Heart left ventricle (tissue), 16 donors: ENCODE results near the gene DLX4. TPM values are rescaled to one million over a fixed set of nuclear protein-coding genes. Genes with fewer than 3 reads are reported as not detected.
A peak's percentile ranks its signal among the peaks of the same experiment; 100 is the strongest.

Source experiments
- ATAC-seq, 4 donors: fragments of 200-7000 bp; cut with Tn5 transposase; one replicate each; pipeline ENCODE4 v1.9.1; 2020 to 2022; ENCODE audit warnings: moderate library complexity in 4 of 4, mild to moderate bottlenecking in 3 of 4, moderate number of reproducible peaks in 1 of 4
- DNase-seq, 5 donors: peaks; one replicate each; pipeline ENCODE4 v3.0.0-alpha.2; 2020
- H3K27ac ChIP-seq, 12 donors: fragments of 200-600 bp; sonication (generic) in 4 of 12; one replicate each; pipeline versions ENCODE4 v1.5.0 to v1.8.0; 2016 to 2022; ENCODE audit warnings: mild to moderate bottlenecking in 2 of 12
- H3K27me3 ChIP-seq, 9 donors: fragments of 200-600 bp; sonication (generic) in 2 of 9; one replicate each; pipeline versions ENCODE4 v1.5.1 to v1.8.0; 2016 to 2022; ENCODE audit warnings: mild to moderate bottlenecking in 3 of 9
- H3K36me3 ChIP-seq, 9 donors: fragments of 200-600 bp; sonication (generic) in 2 of 9; one replicate each; pipeline versions ENCODE4 v1.5.0 to v1.8.0; 2018 to 2022; ENCODE audit warnings: mild to moderate bottlenecking in 2 of 9
- H3K4me1 ChIP-seq, 12 donors: fragments of 200-600 bp; sonication (generic) in 4 of 12; one replicate each; pipeline versions ENCODE4 v1.5.0 to v1.8.0; 2016 to 2022; ENCODE audit warnings: mild to moderate bottlenecking in 3 of 12
- H3K4me3 ChIP-seq, 12 donors: fragments of 200-600 bp; sonication (generic) in 4 of 12; one replicate each; pipeline versions ENCODE4 v1.5.0 to v1.8.0; 2017 to 2022; ENCODE audit warnings: mild to moderate bottlenecking in 9 of 12, moderate library complexity in 4 of 12
- H3K9me3 ChIP-seq, 12 donors: fragments of 200-600 bp; sonication (generic) in 4 of 12; one replicate each; pipeline versions ENCODE4 v1.5.0 to v1.8.0; 2016 to 2022; ENCODE audit warnings: mild to moderate bottlenecking in 1 of 12
- POLR2A ChIP-seq, 2 donors: fragments of 450-650 bp; IDR thresholded peaks; one replicate each; pipeline ENCODE4 v1.6.1; 2017; ENCODE audit warnings: antibody characterized with exemption in 2 of 2, mild to moderate bottlenecking in 2 of 2, moderate library complexity in 2 of 2
- WGBS, 4 donors: extraction: QIAGEN DNeasy Blood & Tissue Kit in 2 of 4; methylation state at CpG; one replicate each; pipeline versions ENCODE4 v1.1.5 to v1.1.7; 2013 to 2018; 5-methylcytosine and 5-hydroxymethylcytosine counted together
- intact Hi-C, 10 donors: fragments of 100-400 bp; cut with DNase I; formaldehyde crosslinking; loops; one replicate each; pipeline versions ENCODE4 v1.11.1 to v1.14.2; 2022
- polyA plus RNA-seq, 2 donors: library from polyadenylated mRNA; stranded (reverse); fragments of 200-250 nt; gene quantifications; one replicate each; pipeline ENCODE4 v1.2.3, GENCODE V29; 2013
- total RNA-seq, 9 donors: library from RNA; depleted of rRNA in 2 of 9; stranded (reverse); fragments of >200 nt in 2 of 9; fragmentation: NEBNext Ultra II Directional in 3 of 9; extraction: Animal tissue kit (Norgen Biotek cat#: 25700) in 3 of 9; gene quantifications; one replicate each; pipeline versions ENCODE4 v1.1.0 to v1.2.4, GENCODE V29; 2016 to 2023
- TF ChIP-seq, protein P1 (sequence below), 12 donors: fragments of 200-600 bp; sonication (generic) in 4 of 12; IDR thresholded peaks; one replicate each; pipeline versions ENCODE4 v1.5.0 to v1.8.0; 2018 to 2022; ENCODE audit warnings: antibody characterized with exemption in 12 of 12, mild to moderate bottlenecking in 5 of 12
- donor health status: ischemic (EF 13 %, LVEDD 7.1; RV severe dilation, severe dysfunction).
- donor health status: healthy with polysubstance abuse.
- donor health status: DM: no; HTN: yes; CAD: no.
- donor health status: DM: no; HTN: no; CAD: no.
- donor health status: ischemic (EF 25% LVEDD 6.9; RV normal size, moderate dysfunction).
- donor health status: ischemic (EF 25% LVEDD 5.7; RV mildly dilated, moderate dysfunction).
- donor health status: healthy.
- donor health status: DM: yes; HTN: yes; CAD: no.
- donor health status: ischemic (EF 35%, LVEDD 5.7; RV mildly dilated, moderate dysfunction).
- donor health status: nonischemic (EF 11% LVEDD 7.7; RV severe dilation, severe dysfunction).
- donor health status: DM: yes; HTN: yes; CAD: no.
- donor health status: PGD.
- donor health status: ischemic (EF 29% LVEDD 5.4; RV normal size, mild dysfunction).
- donor health status: nonischemic (EF 23%, LVEDD 6.1; RV moderate dilation, normal function).

The DLX4 gene
- total and polyA plus RNA-seq, 11 donors: 0.03 to 0.19 TPM; not detected in 9

DNA sequence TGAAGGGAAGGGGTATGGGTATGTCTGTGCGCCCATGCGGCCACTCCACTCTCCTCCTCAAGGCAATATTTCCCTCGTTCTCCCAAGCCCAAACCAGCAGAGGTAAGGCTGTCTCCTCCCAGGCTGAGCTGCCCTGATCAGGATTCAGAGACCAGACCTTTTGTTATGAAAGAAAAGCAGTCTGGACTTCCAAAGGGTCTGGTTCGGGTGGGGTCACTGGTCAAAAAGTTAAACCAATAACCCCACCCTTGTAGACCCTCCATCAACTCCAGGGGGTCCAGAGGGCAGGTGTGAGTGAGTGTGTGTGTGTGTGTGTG, 5.7 kb upstream of the DLX4 start:
- Histone ChIP-seq H3K27ac (no peak overlapping the region), H3K9me3 (no peaks in the 10 kb centered on the region), H3K36me3 (no peaks in the 10 kb centered on the region), H3K27me3 (peaks cover 47 to 92% (median 66%) of the 10 kb centered on the region in 9 donors), H3K4me1 (peaks cover 0 to 26% (median 12%) of the 10 kb centered on the region in 12 donors), H3K4me3 (no peak overlapping the region)
- no peak for ATAC-seq
- intact Hi-C loops: no loop called here
- WGBS, 4 donors: 11 to 17% (median 12%) methylated on average over 4 of the region's 4 CpGs
- TF ChIP-seq POLR2A (IDR thresholded peaks at IDR 0.05): no peak
- TF ChIP-seq, protein P1, sequence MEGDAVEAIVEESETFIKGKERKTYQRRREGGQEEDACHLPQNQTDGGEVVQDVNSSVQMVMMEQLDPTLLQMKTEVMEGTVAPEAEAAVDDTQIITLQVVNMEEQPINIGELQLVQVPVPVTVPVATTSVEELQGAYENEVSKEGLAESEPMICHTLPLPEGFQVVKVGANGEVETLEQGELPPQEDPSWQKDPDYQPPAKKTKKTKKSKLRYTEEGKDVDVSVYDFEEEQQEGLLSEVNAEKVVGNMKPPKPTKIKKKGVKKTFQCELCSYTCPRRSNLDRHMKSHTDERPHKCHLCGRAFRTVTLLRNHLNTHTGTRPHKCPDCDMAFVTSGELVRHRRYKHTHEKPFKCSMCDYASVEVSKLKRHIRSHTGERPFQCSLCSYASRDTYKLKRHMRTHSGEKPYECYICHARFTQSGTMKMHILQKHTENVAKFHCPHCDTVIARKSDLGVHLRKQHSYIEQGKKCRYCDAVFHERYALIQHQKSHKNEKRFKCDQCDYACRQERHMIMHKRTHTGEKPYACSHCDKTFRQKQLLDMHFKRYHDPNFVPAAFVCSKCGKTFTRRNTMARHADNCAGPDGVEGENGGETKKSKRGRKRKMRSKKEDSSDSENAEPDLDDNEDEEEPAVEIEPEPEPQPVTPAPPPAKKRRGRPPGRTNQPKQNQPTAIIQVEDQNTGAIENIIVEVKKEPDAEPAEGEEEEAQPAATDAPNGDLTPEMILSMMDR (IDR thresholded peaks at IDR 0.05): no peak
- DNase-seq: no peak

DNA sequence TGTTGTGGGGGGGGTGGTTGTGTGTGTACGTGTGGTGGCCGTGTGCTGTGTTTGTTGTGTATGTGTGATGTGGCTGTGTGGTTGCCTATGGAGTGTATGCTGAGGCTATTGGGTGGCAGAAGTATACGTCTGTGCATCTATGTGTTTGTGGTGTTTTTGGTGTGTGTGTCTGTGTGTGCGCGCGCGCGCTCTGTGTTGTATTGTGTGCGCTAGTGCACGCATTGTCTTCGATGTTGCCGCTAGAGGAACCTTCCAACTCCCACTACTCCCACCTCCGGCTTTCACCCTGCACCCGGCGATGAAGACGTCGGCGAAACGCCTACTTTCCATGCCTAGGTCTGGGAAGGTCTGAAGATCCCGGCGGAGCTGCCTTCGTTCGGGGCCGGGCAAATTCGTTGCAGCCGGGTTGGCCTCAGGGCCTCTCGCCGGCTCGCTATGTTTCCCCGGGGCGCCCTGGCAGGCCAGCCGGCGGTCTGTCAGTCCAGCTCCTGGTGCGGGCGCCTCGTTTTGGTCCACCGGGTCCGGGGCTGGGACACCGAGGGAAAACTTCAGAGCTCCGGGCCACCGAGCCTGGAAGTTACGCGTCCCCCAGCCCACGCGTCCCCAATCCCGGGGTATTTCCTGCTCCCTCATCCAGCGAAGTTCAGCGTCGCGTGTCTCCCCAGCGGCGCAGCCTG, 5.2 kb upstream of the DLX4 start:
- DNase-seq (no peak), ATAC-seq (no peak)
- WGBS, 4 donors: 3 to 6% (median 5%) methylated on average over 47 to 52 of the region's 52 CpGs
- Histone ChIP-seq H3K27me3 (peaks cover 52 to 93% (median 70%) of the 10 kb centered on the region in 9 donors), H3K9me3 (no peaks in the 10 kb centered on the region), H3K27ac (no peak overlapping the region), H3K36me3 (no peaks in the 10 kb centered on the region), H3K4me3 (peak overlapping the region in 1 of 12 donors; percentile 2), H3K4me1 (peaks cover 0 to 28% (median 14%) of the 10 kb centered on the region in 12 donors)
- intact Hi-C loops: no loop called here
- TF ChIP-seq, protein P1 (IDR thresholded peaks at IDR 0.05): no peak
- no peak for TF ChIP-seq POLR2A (IDR thresholded peaks at IDR 0.05)

DNA sequence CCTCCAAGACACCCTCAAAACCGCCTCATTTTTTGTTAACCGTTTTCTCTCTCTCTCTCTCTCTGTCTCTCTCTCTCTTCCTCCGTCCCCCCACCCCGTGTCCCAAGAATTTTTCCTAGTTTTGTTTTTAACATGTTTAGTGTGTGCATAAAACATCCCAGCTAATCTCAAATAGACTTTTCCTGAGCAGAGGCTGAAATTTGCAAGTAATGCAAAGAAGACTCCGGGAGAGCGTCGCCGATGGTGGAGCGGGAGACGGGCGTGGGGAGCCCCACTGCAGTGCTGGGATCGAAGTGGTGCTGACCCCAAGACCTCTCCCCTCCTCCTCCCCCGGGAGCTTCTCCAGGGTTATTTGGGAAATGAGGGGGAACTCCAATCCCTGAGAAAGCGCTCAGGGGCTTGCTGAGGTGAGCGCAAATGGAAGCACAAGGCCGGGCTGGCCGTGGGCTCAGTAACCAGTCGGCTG, 4.7 kb upstream of the DLX4 start:
- Histone ChIP-seq H3K4me1 (peaks cover 2 to 34% (median 19%) of the 10 kb centered on the region in 12 donors), H3K27ac (no peak overlapping the region), H3K4me3 (peak overlapping the region in 1 of 12 donors; percentile 2), H3K27me3 (peaks cover 57 to 94% (median 76%) of the 10 kb centered on the region in 9 donors), H3K9me3 (no peaks in the 10 kb centered on the region), H3K36me3 (no peaks in the 10 kb centered on the region)
- ATAC-seq: no peak
- DNase-seq: no peak
- intact Hi-C loops: no loop called here
- TF ChIP-seq POLR2A (IDR thresholded peaks at IDR 0.05): no peak
- TF ChIP-seq, protein P1 (IDR thresholded peaks at IDR 0.05): no peak
- WGBS, 4 donors: 3 to 10% (median 7%) methylated on average over 18 of the region's 18 CpGs

DNA sequence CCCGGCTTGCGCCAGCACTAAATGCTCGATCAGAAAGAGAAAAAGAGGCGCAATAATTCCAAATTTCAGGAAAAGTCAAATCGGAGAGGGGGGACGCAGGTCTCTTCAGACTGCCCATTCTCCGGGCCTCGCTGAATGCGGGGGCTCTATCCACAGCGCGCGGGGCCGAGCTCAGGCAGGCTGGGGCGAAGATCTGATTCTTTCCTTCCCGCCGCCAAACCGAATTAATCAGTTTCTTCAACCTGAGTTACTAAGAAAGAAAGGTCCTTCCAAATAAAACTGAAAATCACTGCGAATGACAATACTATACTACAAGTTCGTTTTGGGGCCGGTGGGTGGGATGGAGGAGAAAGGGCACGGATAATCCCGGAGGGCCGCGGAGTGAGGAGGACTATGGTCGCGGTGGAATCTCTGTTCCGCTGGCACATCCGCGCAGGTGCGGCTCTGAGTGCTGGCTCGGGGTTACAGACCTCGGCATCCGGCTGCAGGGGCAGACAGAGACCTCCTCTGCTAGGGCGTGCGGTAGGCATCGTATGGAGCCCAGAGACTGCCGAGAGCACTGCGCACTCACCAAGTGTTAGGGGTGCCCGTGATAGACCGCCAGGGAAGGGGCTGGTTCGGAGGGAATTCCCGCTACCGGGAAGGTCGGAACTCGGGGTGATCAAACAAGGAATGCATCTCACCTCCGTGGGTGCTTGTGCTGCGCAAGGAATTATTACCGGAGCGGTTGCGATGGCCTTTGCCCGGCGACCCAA, 4.0 kb upstream of the DLX4 start:
- Histone ChIP-seq H3K4me1 (peaks cover 2 to 39% (median 22%) of the 10 kb centered on the region in 12 donors), H3K27me3 (peaks cover 61 to 95% (median 82%) of the 10 kb centered on the region in 9 donors), H3K27ac (no peak overlapping the region), H3K36me3 (no peaks in the 10 kb centered on the region), H3K9me3 (no peaks in the 10 kb centered on the region), H3K4me3 (no peak overlapping the region)
- ATAC-seq (no peak), DNase-seq (no peak)
- intact Hi-C loops: no loop called here
- TF ChIP-seq, protein P1 (IDR thresholded peaks at IDR 0.05): no peak
- TF ChIP-seq POLR2A (IDR thresholded peaks at IDR 0.05): no peak
- WGBS, 4 donors: 4 to 8% (median 6%) methylated on average over 41 to 52 of the region's 52 CpGs
